ENCODE measurements around the gene TOMM34. TPM values are rescaled to one million over a fixed set of nuclear protein-coding genes. Genes with fewer than 3 reads are reported as not detected.

Gene TOMM34
- polyA plus RNA-seq, 3 donors, result 6.4 to 9.1 (median 7.7) TPM

DNA sequence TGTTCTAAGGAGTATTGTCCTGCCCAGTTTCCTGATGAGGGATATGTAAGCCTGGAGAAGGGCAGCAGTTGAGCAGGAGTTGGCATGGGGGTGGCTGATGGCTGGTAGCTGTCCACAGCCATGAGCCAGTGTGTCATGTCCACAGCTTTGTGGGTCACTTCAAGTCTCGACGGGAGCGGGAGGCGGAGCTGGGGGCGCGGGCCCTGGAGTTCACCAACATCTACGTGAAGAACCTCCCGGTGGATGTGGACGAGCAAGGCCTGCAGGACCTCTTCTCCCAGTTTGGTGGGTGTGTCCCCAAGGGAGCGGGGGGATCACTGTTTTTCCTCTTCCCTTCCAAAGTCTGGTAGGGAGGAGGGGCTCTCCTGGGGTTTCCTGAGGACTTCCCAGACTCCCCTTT is 41.4 kb downstream of the TOMM34 start:
- whole genome bisulfite sequencing (ENCODE audit: insufficient coverage), result 100% methylated on average over 8 of the region's 10 CpGs
- H3K27ac Mint-ChIP-seq, result peak overlapping the region in 1 of 7 donors; percentile 12

DNA sequence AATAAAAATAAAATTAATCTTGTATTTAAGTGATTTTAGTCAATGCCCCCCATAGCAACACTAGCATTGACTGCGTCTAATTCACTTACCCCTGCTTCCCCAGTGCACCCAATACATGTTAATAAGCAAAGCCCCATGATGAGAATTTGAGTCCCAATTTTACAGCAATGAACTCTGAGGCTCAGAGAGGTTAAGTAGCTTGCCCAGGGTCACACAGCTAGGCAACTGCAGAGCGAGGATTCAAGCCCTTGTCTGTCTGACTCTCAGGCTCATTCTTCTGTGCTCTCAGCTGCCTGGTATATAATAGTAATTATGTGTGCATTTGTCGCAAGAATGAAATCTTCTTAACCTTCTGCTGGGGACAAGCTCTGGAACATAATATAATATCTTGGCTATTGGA is 41.9 kb downstream of the TOMM34 start:
- H4K20me1 ChIP-seq (ENCODE audit: insufficient read depth, low read length), result no peaks in the 10 kb centered on the region
- TF ChIP-seq CTCF (IDR thresholded peaks at IDR 0.05), result no peak
- H3K4me3 Mint-ChIP-seq, result no peak overlapping the region
- intact Hi-C loops (cut with micrococcal nuclease), result no loop called here
- no peaks in the 10 kb centered on the region for H3K4me1 ChIP-seq (ENCODE audit: control insufficient read depth in 1 of 2, insufficient read depth in 2 of 2, low read length in 2 of 2)
- H2AFZ ChIP-seq (ENCODE audit: insufficient read depth, low read depth, low read length, poor library complexity, severe bottlenecking), result no peak overlapping the region
- no peaks in the 10 kb centered on the region for H3K4me1 Mint-ChIP-seq
- H3K27ac ChIP-seq (ENCODE audit: low read depth in 1 of 2, low read length in 2 of 2), result no peak overlapping the region
- no peaks in the 10 kb centered on the region for H3K9me3 Mint-ChIP-seq
- peaks cover 30 to 51% of the 10 kb centered on the region in 2 donors for H3K36me3 Mint-ChIP-seq
- H3K79me2 ChIP-seq (ENCODE audit: insufficient read depth, low read length), result no peaks in the 10 kb centered on the region
- WGBS (ENCODE audit: insufficient coverage), result 100% methylated on average over 2 of the region's 3 CpGs
- H3K27me3 Mint-ChIP-seq (ENCODE audit: low read depth in 3 of 3), result peaks cover 0 to 4% (median 0%) of the 10 kb centered on the region in 3 donors
- no peaks in the 10 kb centered on the region for H3K27me3 ChIP-seq (ENCODE audit: control insufficient read depth in 2 of 2, insufficient read depth in 2 of 2, low read length in 2 of 2)
- H3K4me2 ChIP-seq (replicated peaks; ENCODE audit: extremely low read depth, low read length, poor library complexity, severe bottlenecking), result no peak overlapping the region
- H3K36me3 ChIP-seq (replicated peaks in 1 of 2; ENCODE audit: control insufficient read depth in 1 of 2, insufficient read depth in 2 of 2, low read length in 2 of 2), result peaks cover 5 to 18% of the 10 kb centered on the region in 2 donors
- no peak for DNase-seq
- H3K9ac ChIP-seq (ENCODE audit: insufficient read depth, low read length, poor library complexity, severe bottlenecking), result no peak overlapping the region
- no peak overlapping the region for H3K4me3 ChIP-seq (replicated peaks in 1 of 3; ENCODE audit: low read depth in 2 of 3, low read length in 3 of 3)
- H3K9me3 ChIP-seq (replicated peaks in 1 of 2; ENCODE audit: control insufficient read depth in 1 of 2, insufficient read depth in 1 of 2, low read length in 2 of 2), result no peaks in the 10 kb centered on the region
- no peak overlapping the region for H3K27ac Mint-ChIP-seq

More for the DNA sequence above, 41.4 kb downstream of the TOMM34 start:
- intact Hi-C loops (cut with micrococcal nuclease), result no loop called here
- no peaks in the 10 kb centered on the region for H3K4me1 Mint-ChIP-seq
- H3K27me3 ChIP-seq (ENCODE audit: control insufficient read depth in 2 of 2, insufficient read depth in 2 of 2, low read length in 2 of 2), result no peaks in the 10 kb centered on the region
- H3K36me3 Mint-ChIP-seq, result peaks cover 31 to 53% of the 10 kb centered on the region in 2 donors
- H3K9ac ChIP-seq (ENCODE audit: insufficient read depth, low read length, poor library complexity, severe bottlenecking), result no peak overlapping the region
- no peak for DNase-seq
- peaks cover 8 to 21% of the 10 kb centered on the region in 2 donors for H3K36me3 ChIP-seq (replicated peaks in 1 of 2; ENCODE audit: control insufficient read depth in 1 of 2, insufficient read depth in 2 of 2, low read length in 2 of 2)
- no peak overlapping the region for H3K4me3 ChIP-seq (replicated peaks in 1 of 3; ENCODE audit: low read depth in 2 of 3, low read length in 3 of 3)
- H3K27me3 Mint-ChIP-seq (ENCODE audit: low read depth in 3 of 3), result peaks cover 0 to 4% (median 0%) of the 10 kb centered on the region in 3 donors
- no peak overlapping the region for H3K4me2 ChIP-seq (replicated peaks; ENCODE audit: extremely low read depth, low read length, poor library complexity, severe bottlenecking)
- no peak overlapping the region for H2AFZ ChIP-seq (ENCODE audit: insufficient read depth, low read depth, low read length, poor library complexity, severe bottlenecking)
- H3K27ac ChIP-seq (ENCODE audit: low read depth in 1 of 2, low read length in 2 of 2), result no peak overlapping the region
- H4K20me1 ChIP-seq (ENCODE audit: insufficient read depth, low read length), result no peaks in the 10 kb centered on the region
- no peak overlapping the region for H3K4me3 Mint-ChIP-seq
- no peaks in the 10 kb centered on the region for H3K79me2 ChIP-seq (ENCODE audit: insufficient read depth, low read length)
- no peaks in the 10 kb centered on the region for H3K9me3 ChIP-seq (replicated peaks in 1 of 2; ENCODE audit: control insufficient read depth in 1 of 2, insufficient read depth in 1 of 2, low read length in 2 of 2)
- H3K4me1 ChIP-seq (ENCODE audit: control insufficient read depth in 1 of 2, insufficient read depth in 2 of 2, low read length in 2 of 2), result no peaks in the 10 kb centered on the region
- H3K9me3 Mint-ChIP-seq, result no peaks in the 10 kb centered on the region
- TF ChIP-seq CTCF (IDR thresholded peaks at IDR 0.05), result no peak

Measured in CD14-positive monocyte (primary cell).